B cell (primary cell): ENCODE results near the gene ARMC9. TPM values are rescaled to one million over a fixed set of nuclear protein-coding genes. Genes with fewer than 3 reads are reported as not detected.
A peak's percentile ranks its signal among the peaks of the same experiment; 100 is the strongest.
"Not testable (repeated sequence)": the region's sequence is repeated elsewhere in the genome, so short reads cannot be mapped to it uniquely, and the experiment has no call there.

Experiments
- ATAC-seq: fragments of 200-7000 bp; cut with Tn5 transposase; one replicate; pipeline ENCODE4 v1.10.0; 2021; ENCODE audit warnings: low read depth, mild to moderate bottlenecking, moderate number of reproducible peaks, moderate library complexity
- CTCF ChIA-PET: fragments of 350-600 bp; sonication (Branson Sonifier 250); formaldehyde crosslinking; loops from one replicate; lab custom pipeline; 2021; ENCODE audit warnings: antibody characterized with exemption, inconsistent platforms; lab: Charles Lee
- POLR2A ChIA-PET: fragments of 350-600 bp; sonication (Branson Sonifier 250); formaldehyde crosslinking; loops from one replicate; lab custom pipeline; 2021; ENCODE audit warnings: antibody characterized with exemption; lab: Charles Lee
- DNase-seq: peaks from one replicate; pipeline ENCODE4 v3.0.0; 2013
- H2AFZ ChIP-seq: 2 replicates; pipeline ENCODE4 v1.6.1; 2012; ENCODE audit warnings: mild to moderate bottlenecking, low read depth, low read length; ENCODE audit not compliant: insufficient read depth, poor library complexity, severe bottlenecking
- H3K27ac ChIP-seq, 2 donors: 1 replicate in 1 of 2; 2 replicates in 1 of 2; pipeline ENCODE4 v1.5.1; 2012 to 2013; ENCODE audit warnings: low read length in 2 of 2, mild to moderate bottlenecking in 2 of 2, moderate library complexity in 1 of 2
- H3K27me3 ChIP-seq, 4 experiments: fragments of 200-600 bp in 1 of 4; sonication (generic) in 1 of 4; replicated peaks in 1 of 4; 1 replicate in 2 of 4; 2 replicates in 2 of 4; pipeline versions ENCODE4 v1.6.1 to v1.7.0; 2013 to 2016; ENCODE audit warnings: low read length in 3 of 4, mild to moderate bottlenecking in 2 of 4, mixed read lengths in 1 of 4, moderate library complexity in 1 of 4; ENCODE audit not compliant: insufficient read depth in 4 of 4, control insufficient read depth in 3 of 4; ENCODE audit errors: control extremely low read depth in 1 of 4
- H3K36me3 ChIP-seq, 2 experiments: replicated peaks in 1 of 2; 1 replicate in 1 of 2; 2 replicates in 1 of 2; pipeline versions ENCODE4 v1.6.1 to v1.7.1; 2013; ENCODE audit warnings: low read length in 1 of 2; ENCODE audit not compliant: insufficient read depth in 2 of 2, control insufficient read depth in 1 of 2; ENCODE audit errors: control extremely low read depth in 1 of 2, extremely low read depth in 1 of 2
- H3K4me1 ChIP-seq, 2 donors: fragments of 200-600 bp in 1 of 2; sonication (generic) in 1 of 2; 1 replicate in 1 of 2; 2 replicates in 1 of 2; pipeline versions ENCODE4 v1.5.1 to v1.6.1; 2013 to 2017; ENCODE audit warnings: low read length in 2 of 2; ENCODE audit not compliant: control insufficient read depth in 2 of 2, insufficient read depth in 2 of 2
- H3K4me2 ChIP-seq: replicated peaks from 2 replicates; pipeline ENCODE3; 2012; ENCODE audit warnings: mild to moderate bottlenecking, low read depth, low read length; ENCODE audit not compliant: poor library complexity, severe bottlenecking
- H3K4me3 ChIP-seq, 5 experiments: fragments of 200-600 bp in 1 of 5; sonication (generic) in 1 of 5; 1 replicate in 3 of 5; 2 replicates in 2 of 5; pipeline versions ENCODE4 v1.5.1 to v1.7.0; 2011 to 2016; ENCODE audit warnings: low read length in 4 of 5, mild to moderate bottlenecking in 4 of 5, low read depth in 2 of 5, control low read depth in 1 of 5, moderate library complexity in 1 of 5; ENCODE audit not compliant: insufficient read depth in 1 of 5; ENCODE audit errors: control extremely low read depth in 1 of 5, extremely low read depth in 1 of 5
- H3K79me2 ChIP-seq: fragments of 200-600 bp; sonication (generic); one replicate; pipeline ENCODE4 v1.6.0; 2016; ENCODE audit warnings: low read length; ENCODE audit not compliant: control insufficient read depth, insufficient read depth
- H3K9ac ChIP-seq: fragments of 200-600 bp; sonication (generic); 2 replicates; pipeline ENCODE4 v1.6.1; 2017; ENCODE audit warnings: mild to moderate bottlenecking, low read length, moderate library complexity
- H3K9me3 ChIP-seq, 3 donors: one replicate each; pipeline versions ENCODE4 v1.6.1 to v1.7.1; 2013; ENCODE audit warnings: low read length in 2 of 3; ENCODE audit not compliant: control insufficient read depth in 2 of 3, insufficient read depth in 1 of 3; ENCODE audit errors: control extremely low read depth in 1 of 3
- H4K20me1 ChIP-seq: 2 replicates; pipeline ENCODE4 v1.6.0; 2012; ENCODE audit warnings: mild to moderate bottlenecking, low read length; ENCODE audit not compliant: insufficient read depth, control insufficient read depth, poor library complexity, severe bottlenecking
- H3K27ac Mint-ChIP-seq: one replicate; pipeline ENCODE4 v1.8.0; 2021; ENCODE audit warnings: mixed read lengths
- H3K27me3 Mint-ChIP-seq: one replicate; pipeline ENCODE4 v1.8.0; 2021; ENCODE audit warnings: mixed read lengths
- H3K4me1 Mint-ChIP-seq: one replicate; pipeline ENCODE4 v1.8.0; 2021; ENCODE audit warnings: mixed read lengths
- H3K4me3 Mint-ChIP-seq: one replicate; pipeline ENCODE4 v1.8.0; 2021; ENCODE audit warnings: mixed read lengths
- H3K9me3 Mint-ChIP-seq: one replicate; pipeline ENCODE4 v1.8.0; 2022; ENCODE audit warnings: mixed read lengths; ENCODE audit not compliant: insufficient read depth
- EZH2 ChIP-seq: IDR thresholded peaks from 2 replicates; pipeline ENCODE4 v1.6.1; 2012; ENCODE audit warnings: borderline replicate concordance, low read depth, mild to moderate bottlenecking, moderate library complexity, low read length; ENCODE audit not compliant: insufficient read depth, poor library complexity, severe bottlenecking
- WGBS: methylation state at CpG from one replicate; pipeline ENCODE4 v1.1.5; 2013; ENCODE audit warnings: missing lambda C conversion rate; ENCODE audit not compliant: insufficient coverage; 5-methylcytosine and 5-hydroxymethylcytosine counted together
- intact Hi-C: fragments of 100-400 bp; cut with micrococcal nuclease; formaldehyde crosslinking; loops from one replicate; pipeline ENCODE4 v1.10.0; 2022
- polyA plus RNA-seq: library from polyadenylated mRNA; depleted of rRNA; stranded (reverse); fragments of >200 nt; gene quantifications from 2 replicates; pipeline ENCODE4 v1.2.3, GENCODE V29; 2012
- total RNA-seq, 2 donors: library from RNA; stranded (reverse); fragments of 120-200 nt in 1 of 2; gene quantifications; 1 replicate in 1 of 2; 2 replicates in 1 of 2; pipeline versions ENCODE4 v1.2.3 to v1.2.4, GENCODE V29; 2013 to 2022
- TF ChIP-seq, protein P1 (sequence below): fragments of 200-600 bp; IDR thresholded peaks from one replicate; pipeline ENCODE4 v1.8.0; 2022; ENCODE audit warnings: antibody characterized with exemption, mild to moderate bottlenecking

Gene ARMC9
- total and polyA plus RNA-seq, 2 donors (not counting 1 experiment from before 2014, with no cell fraction given): 0.40 to 5.4 TPM

- Histone ChIP-seq H3K9ac (no peak overlapping the region), H3K4me3 (no peak overlapping the region), H3K27ac (peak overlapping the region in 1 of 2 donors; percentile 31), H4K20me1 (no peaks in the 10 kb centered on the region), H3K9me3 (no peaks in the 10 kb centered on the region), H2AFZ (no peak overlapping the region), H3K79me2 (no peaks in the 10 kb centered on the region), H3K4me1 (peaks cover 23 to 40% of the 10 kb centered on the region in 2 donors), H3K27me3 (no peaks in the 10 kb centered on the region), H3K4me2 (peak overlapping the region; percentile 20), H3K36me3 (no peaks in the 10 kb centered on the region)
- DNase-seq (peak; percentile 32), ATAC-seq (peak; percentile 34)
- H3K27ac Mint-ChIP-seq: peak overlapping the region; percentile 47
- H3K4me3 Mint-ChIP-seq: peak overlapping the region; percentile 51
- ChIA-PET CTCF (interaction anchor here (1.2 to 7.7 kb wide), 3 partner anchors 14 to 103 kb away, joined by 3 to 149 read pairs (median 83); partner anchors contain the start of gene B3GNT7), POLR2A (no interaction called here)
- no CpG with 5 or more reads among the region's 3 CpGs for WGBS
- intact Hi-C loops: no loop called here
- no peaks in the 10 kb centered on the region for H3K9me3 Mint-ChIP-seq
- no peaks in the 10 kb centered on the region for H3K27me3 Mint-ChIP-seq
- H3K4me1 Mint-ChIP-seq: peaks cover 38% of the 10 kb centered on the region
- TF ChIP-seq, protein P1, sequence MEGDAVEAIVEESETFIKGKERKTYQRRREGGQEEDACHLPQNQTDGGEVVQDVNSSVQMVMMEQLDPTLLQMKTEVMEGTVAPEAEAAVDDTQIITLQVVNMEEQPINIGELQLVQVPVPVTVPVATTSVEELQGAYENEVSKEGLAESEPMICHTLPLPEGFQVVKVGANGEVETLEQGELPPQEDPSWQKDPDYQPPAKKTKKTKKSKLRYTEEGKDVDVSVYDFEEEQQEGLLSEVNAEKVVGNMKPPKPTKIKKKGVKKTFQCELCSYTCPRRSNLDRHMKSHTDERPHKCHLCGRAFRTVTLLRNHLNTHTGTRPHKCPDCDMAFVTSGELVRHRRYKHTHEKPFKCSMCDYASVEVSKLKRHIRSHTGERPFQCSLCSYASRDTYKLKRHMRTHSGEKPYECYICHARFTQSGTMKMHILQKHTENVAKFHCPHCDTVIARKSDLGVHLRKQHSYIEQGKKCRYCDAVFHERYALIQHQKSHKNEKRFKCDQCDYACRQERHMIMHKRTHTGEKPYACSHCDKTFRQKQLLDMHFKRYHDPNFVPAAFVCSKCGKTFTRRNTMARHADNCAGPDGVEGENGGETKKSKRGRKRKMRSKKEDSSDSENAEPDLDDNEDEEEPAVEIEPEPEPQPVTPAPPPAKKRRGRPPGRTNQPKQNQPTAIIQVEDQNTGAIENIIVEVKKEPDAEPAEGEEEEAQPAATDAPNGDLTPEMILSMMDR: no peak
- no peak for TF ChIP-seq EZH2
Observed at GRCh38 chr2:231300722-231301076, 102.3 kb downstream of the ARMC9 start.

DNA sequence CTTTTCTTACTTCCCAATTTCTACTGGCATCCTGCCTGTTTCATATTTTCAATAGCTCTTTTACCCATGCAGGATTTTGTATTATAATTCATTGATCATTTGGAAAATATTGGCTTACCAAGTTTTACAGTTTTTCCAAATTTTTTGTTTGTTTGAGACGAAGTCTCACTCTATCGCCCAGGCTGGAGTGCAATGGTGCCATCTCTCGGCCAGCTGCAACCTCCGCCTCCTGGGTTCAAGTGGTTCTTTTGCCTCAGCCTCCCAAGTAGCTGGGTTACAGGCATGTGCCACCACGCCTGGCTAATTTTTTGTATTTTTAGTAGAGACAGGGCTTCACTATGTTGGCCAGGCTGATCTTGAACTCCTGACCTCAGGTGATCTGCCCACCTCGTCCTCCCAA is 105.8 kb downstream of the ARMC9 start:
- H3K27me3 Mint-ChIP-seq, DNase-seq, H3K27ac ChIP-seq, ATAC-seq, H3K9me3 Mint-ChIP-seq, intact Hi-C loops, H3K36me3 ChIP-seq, H3K9me3 ChIP-seq, H2AFZ ChIP-seq, H3K27me3 ChIP-seq, H3K79me2 ChIP-seq, H3K4me2 ChIP-seq, H4K20me1 ChIP-seq, H3K4me3 Mint-ChIP-seq, H3K9ac ChIP-seq, H3K4me3 ChIP-seq, H3K27ac Mint-ChIP-seq: not testable (repeated sequence)
- H3K4me1 Mint-ChIP-seq: peaks cover 25% of the 10 kb centered on the region
- WGBS: 95% methylated on average over 4 of the region's 6 CpGs
- H3K4me1 ChIP-seq: peaks cover 22 to 26% of the 10 kb centered on the region in 2 donors
- POLR2A ChIA-PET: interaction anchor here (0.8 kb wide), 1 partner anchor 58 kb away, joined by 3 read pairs; no protein-coding TSS in a partner anchor
- CTCF ChIA-PET: interaction anchor here (1.6 kb wide), 1 partner anchor 101 kb away, joined by 5 read pairs; no protein-coding TSS in a partner anchor
